GM21526 (cell line): ENCODE data around the gene HDAC3.

Experiments
- ATAC-seq: cut with Tn5 transposase; IDR thresholded peaks from one replicate; pipeline ENCODE4 v1.9.1; 2021; ENCODE audit warnings: moderate library complexity; ENCODE audit not compliant: unreplicated experiment, low FRiP score

Gene HDAC3

DNA sequence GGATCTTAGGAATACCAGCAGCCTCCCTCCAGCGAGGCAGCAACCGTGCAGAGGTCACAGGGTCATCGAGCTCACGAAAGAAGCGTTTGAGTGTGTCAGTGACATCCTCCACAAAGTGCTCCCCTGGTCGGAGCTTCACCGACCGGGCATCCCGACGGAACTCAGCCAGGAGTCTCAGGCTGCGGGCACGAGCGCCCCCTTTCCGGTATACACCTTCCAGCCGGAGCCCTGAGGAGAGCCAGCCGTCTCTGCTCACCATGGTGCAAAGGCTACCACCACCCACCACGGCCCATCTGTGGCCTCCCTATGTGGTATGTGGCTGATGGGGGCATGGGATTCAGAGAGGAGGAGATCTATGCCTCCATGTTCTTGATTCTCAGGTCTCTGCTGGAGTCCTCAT lies 25.4 kb upstream of the HDAC3 start:
- ATAC-seq, result no peak

DNA sequence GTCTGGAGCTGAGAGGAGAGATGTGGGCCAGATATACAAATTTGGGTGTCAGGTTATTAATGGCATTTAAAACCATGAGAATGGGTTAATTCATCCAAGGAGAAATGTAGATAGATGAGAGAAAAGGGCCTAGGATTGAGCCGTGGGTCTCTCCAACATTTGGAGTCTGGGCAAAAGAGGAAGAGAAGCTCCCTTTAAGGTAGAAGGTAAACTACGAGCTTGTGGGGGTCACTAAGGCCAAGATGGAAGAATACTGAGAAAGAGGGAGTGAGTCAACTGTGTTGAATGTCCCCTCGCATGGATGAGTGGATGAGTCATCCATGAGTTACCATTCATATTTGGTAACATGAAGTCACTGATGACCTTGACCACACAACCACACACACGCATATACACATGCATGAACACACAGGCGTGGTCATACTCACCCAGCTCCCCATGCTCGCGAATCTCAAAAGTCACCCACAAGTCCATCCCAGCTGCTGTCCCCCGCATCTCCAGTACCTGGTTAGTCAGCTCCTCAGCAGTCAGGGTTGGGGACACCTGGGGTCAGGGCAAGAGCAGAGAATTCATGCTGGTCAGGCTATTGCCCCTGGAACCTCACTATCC lies 21.4 kb upstream of the HDAC3 start:
- ATAC-seq, result no peak

DNA sequence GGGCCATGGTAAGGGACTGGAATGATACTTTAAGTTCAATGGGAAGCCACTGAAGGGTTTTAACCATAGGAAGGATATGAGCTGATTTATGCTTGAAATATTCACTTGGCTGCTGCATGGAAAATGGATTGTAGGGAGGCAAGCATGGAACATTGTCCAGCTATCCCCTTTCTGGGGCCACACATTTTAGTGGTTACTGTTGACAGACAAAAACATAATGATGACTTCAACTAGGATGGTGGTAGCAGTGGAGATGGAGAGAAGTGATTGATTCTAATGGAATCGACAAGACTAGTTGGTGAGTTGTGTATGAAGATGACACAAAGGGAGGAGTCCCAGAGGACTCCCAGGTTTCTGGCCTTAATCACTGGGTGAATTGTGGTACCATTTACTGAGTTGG lies 20.8 kb upstream of the HDAC3 start:
- no peak for ATAC-seq

DNA sequence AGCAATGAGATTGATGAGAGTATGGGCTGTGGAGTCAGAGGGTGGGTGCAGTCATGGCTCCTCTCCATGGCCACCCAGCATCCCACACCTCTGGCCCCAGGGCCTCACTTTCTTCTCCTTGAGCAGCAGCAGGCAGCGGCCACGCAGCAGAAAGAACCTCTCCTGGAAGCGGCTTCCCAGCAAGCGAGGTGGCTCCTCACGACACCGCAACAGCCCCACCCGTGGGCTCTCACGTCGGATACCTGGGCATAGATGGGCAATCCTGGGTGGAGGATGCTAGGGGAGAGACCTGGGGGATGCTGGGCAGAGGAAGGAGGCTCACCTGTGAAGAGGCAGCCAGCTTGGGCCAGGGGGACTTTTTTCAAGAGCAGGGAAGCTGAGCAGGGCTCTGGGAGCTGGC lies 19.7 kb upstream of the HDAC3 start:
- ATAC-seq, result no peak

DNA sequence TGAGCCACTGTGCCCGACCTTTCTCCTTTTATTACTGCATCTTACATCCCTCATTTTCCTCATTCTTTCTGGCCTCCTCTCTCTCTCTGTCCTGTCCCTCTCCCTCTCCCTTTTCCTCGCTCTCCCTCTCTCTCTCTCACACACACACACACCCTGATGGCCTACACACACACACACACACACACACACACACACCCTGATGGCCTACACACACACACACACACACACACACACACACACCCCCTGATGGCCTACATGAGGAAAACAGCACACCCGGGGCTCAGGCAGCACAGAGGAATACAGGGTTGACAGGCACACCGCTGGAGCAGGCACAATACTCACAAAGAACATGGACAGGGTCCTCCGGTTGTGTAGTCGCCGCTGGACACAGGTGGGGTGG lies 18.4 kb upstream of the HDAC3 start:
- ATAC-seq, result no peak

DNA sequence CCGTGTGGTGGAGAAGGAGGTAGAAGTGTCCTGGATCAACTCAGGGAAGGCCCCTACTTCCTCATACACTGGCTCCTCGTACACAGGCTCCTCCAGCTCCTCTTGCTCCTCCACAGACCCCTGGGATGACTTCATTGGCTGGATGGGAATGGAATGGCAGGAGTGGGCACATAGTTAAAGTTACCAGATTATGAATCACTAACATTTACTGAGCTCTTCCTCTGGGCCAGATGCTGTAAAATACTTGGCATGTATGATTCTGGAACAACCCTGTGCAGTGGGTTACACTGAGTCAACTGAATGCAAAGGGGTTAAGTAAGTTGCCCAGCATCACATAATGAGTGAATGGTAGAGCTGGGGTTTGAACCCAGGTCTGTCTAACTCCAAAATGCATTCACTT lies 17.6 kb upstream of the HDAC3 start:
- ATAC-seq, result no peak

DNA sequence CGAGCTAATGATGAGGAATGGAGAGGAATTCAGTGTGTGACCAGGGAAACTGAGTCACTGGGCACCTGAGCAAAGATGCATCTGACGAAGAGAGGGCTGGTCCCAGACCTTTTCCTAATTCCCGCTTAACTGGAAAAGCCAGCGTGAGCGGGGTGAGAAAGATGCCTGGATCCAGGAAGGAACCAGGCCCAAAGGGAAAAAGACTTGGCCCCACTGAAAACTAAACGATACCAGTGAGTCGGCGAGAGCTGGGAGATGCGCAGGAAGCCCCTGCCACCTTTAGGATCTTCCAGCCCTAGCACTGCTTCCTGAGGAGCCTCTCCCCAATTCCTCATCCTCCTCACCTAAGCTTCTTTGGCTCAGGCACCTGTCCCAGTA lies 15.1 kb upstream of the HDAC3 start:
- ATAC-seq, result no peak

DNA sequence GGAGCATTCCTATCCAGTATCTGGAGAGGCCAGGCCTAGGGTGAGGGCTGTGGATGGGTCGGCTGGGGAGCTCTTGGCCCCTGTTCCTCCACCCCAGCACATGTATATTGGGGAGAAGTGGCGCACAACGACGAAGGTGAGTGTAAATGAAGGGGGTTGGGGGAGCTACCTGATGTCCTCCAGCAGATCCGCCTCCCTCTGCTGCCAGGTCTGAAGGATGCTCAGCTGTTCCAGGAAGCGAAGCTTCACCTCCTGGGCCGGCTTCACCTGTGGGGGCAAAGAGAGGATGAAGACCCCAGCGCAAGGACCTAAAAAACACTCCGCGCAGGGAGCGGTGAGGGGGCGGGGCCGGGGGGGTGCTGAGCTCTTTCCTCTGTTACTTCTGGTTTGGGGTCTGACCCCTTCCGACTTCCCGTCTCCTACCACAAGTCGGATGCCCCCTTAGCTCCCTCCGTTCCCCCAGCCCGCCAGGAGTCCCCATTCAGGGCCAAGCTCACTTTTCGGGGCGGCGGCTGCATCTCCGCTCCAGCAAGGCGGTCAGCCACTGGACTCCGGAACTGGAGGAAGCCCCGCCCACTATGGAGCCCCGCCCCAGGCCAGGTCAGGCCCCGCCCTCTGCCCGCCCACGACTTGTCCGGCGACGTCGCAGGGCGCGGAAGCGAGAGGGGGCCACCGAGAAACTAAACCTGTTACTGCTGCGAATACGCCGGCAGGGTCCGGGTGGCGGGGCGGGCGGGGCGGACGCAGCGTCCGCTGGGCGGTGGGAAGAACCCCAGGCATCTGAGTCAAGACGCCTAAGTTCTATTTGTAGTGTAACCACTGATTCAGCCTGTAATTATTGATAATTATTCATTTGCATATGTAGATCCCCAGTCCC lies 14.4 kb upstream of the HDAC3 start, which contains the start of gene FCHSD1:
Gene FCHSD1 (minus strand): TSS at position 568 of the 877 bp plus-strand sequence. CDS start 50 bp downstream, at position 518.
- ATAC-seq, result peak; percentile 91

DNA sequence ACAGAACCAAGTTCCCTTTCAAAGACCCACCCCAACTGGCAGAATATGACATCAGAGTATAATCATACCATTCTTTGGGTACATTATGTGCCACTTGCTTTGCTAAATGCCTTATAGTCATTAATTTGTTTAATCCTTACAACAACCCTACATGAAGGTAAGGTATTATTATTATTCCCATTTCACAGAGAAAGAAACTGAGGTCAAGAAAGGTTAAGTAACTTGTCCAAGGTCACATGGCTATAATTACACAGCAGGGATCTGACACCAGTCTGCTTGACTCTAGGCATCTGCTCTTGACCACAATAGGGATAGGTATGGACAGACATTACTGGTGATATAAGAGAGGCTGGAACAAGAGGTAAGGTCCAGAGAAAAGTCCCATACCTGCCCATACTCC lies 13.3 kb upstream of the HDAC3 start:
- no peak for ATAC-seq

DNA sequence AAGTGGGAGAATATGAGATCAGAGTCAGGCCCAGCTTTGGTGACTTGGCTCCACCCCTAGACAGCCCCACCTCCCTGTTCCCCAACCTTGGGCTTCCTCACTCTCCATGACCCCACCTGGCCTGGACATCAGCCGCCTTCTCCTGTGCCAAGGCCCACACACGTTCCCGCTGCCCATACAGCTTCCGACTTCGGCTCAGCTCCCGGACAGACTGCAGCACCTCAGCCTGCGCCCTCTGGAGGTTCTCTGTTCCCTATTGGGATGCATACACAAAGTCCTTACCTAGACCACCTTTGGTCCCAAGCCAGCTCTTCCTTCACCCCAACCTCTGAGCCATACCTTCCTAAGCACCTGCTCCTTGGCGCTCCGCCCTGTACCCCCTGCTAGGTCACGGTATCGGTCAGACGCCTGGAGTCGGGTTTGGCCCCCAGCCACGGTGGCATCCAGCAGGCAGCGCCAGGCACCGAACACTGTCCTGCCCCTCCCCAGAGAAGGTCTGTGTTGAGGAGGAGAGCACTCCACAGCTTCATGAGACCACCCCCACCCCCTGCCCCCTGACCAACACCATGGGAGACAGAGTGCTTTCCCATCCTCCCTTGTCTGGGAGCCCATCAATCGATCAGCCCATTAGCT lies 12.5 kb upstream of the HDAC3 start:
- ATAC-seq, result no peak

DNA sequence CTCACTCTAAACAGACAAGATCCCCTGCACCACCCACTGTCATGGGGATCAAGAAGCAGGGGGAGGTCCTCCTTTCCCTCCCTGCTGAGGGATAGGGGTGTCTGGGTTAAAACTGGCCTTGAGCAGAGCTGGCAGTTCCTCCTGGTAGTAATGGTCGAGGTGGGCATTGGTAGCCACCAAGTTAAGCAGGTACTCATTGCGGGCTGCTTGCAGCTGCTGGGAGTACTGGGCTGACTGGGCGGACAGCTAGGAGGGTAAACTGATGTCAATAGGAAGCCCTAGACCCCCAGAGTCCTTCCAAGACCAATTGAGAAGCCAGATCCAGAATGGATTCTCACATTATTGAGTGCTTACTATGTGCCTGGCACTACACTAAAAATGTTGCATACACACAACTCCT lies 11.2 kb upstream of the HDAC3 start:
- no peak for ATAC-seq

DNA sequence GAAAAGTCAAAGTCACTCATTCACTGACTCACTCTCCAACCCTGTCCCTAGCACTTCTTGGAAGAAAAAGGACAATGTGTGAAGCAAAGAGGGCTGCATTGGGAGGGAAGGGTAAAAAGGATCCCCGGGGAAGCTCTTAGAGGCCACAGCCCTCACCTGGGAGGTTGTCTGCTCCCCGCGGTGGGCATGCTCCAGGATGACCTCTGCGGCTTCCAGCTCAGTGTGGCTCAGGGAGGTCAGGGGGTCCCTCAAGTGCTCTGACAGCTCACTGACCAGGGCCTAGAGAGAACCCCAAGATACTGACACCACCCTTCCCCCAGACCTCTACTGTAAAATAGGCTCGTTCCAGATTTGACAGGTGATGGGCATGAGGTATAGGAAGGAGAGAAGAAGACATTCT lies 10.6 kb upstream of the HDAC3 start:
- ATAC-seq, result no peak

DNA sequence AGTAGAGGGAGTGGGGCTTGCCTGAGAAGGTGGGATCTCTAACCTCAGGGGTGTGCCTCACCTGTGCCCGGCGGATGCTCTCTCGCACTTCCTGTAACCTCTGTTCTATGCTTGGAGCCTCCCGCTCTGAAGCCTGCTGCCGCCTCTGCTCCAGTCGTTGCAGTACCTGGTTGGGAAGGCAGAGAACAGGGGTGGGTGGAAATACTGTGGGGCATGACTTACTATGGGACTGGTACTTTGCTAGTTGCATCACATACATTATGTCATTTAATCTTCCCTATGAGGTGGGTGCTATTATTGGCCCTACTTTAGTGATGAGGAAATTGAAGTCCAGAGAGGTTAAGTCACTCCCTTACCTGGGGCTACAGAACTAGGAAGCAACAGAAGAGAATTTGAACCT lies 9.4 kb upstream of the HDAC3 start:
- ATAC-seq, result no peak

DNA sequence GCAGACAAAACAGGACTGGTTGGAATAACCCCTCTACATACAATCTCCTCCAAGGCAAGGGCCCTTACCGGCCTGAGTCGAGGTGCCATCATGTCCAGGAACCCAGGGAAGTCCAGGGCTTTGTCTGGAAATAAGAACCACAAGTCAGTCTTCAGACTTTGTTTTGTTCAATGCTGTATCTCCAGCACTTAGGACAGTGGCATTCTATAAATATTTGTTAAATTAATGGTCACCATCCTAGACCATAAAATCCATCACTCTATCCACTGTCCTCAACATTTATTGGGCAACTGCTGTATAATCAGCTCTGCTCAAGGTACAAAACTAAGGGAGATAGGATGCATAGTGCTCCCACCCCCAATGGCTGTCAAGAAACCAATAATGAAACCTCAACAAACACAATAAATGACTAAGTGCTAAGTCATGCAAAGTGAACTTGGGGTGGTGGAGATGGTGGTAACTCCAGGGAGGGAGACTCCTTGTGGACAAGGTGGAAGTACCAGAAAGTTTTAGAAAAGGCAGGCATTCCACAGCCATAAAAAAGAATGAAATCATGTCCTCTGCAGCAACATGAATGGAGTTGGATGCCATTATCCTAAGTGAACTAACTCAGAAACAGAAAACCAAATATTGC lies 5.1 kb upstream of the HDAC3 start:
- ATAC-seq, result peak; percentile 32

DNA sequence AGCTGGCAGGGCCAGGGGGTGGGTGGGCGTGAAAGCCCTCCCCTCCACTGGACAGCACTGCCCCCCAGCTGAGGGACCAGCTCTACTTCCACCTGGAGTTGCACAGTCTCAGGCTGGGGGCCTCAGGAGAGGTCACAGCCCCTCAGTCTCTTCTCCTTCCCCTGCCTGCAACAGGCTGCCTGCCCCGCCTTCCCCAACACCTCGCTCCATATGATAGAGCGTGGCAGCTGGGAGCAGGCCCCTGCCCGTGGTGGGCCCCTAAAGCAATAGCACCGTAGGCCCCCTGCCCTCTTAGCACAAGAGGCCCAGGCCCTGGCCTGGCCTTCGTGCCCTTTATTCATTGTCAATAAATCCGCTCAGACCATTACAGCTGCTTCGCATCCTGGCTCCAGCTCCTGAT lies 4.0 kb upstream of the HDAC3 start:
- ATAC-seq, result no peak

DNA sequence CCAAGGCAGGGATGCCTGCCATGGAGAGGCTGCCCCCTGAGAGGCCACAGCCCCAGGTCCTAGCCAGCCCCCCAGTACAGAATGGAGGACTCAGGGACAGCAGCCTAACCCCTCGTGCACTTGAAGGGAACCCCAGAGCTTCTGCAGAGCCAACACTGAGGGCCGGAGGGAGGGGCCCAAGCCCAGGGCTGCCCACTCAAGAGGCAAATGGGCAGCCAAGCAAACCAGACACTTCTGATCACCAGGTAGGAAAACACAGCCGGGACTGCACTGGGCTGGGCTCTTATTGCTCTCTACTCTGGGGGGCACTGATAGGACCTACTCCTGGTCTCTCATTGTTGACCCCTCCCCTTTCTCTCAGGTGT lies 3.4 kb upstream of the HDAC3 start:
- no peak for ATAC-seq

DNA sequence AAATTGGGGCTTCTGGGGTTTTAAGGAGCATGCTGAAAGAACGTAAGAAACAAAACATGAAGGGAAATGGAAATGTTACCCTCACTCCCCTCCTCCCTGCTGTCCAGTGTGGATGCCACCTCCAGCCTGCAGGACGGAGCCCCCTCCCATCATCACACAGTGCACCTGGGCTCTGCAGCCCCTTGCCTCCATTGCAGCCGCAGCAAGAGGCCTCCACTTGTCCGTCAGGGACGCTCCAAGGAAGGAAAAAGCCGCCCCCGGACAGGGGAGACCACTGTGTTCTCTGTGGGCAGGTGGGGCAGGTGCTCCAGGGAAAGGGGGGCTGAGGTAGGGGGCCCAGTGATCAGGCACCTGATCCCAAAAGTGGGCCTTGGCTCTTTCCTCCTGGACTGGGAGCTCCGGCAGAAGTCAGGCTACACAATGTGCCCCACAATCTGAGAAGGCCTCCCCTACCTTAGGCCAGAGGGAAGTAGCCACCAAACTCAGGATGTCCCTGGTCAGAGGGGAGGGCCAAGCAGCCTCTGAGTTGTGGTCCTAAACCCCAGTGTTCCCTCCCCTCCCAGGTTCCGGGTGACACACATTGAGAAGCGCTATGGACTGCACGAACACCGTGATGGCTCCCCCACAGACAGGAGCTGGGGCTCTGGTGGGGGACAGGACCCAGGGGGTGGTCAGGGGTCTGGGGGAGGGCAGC lies 2.9 kb upstream of the HDAC3 start:
- ATAC-seq, result no peak

DNA sequence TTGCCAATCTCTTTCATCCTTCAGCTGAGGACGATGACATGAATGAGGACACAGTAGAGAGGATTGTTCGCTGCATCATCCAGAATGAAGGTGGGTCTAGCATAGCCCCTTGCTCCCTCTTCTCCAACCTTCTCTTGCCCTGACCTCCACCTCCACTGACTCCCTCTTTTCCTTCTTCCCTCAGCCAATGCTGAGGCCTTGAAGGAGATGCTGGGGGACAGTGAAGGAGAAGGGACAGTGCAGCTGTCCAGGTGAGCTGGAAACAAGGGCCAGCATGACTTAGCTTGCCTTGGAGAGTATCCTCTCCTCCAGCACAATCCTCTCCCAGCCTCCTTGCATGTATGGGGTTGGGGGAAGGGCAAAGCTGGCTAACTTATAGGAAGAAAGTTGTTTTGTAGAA lies 2.1 kb upstream of the HDAC3 start:
- no peak for ATAC-seq

DNA sequence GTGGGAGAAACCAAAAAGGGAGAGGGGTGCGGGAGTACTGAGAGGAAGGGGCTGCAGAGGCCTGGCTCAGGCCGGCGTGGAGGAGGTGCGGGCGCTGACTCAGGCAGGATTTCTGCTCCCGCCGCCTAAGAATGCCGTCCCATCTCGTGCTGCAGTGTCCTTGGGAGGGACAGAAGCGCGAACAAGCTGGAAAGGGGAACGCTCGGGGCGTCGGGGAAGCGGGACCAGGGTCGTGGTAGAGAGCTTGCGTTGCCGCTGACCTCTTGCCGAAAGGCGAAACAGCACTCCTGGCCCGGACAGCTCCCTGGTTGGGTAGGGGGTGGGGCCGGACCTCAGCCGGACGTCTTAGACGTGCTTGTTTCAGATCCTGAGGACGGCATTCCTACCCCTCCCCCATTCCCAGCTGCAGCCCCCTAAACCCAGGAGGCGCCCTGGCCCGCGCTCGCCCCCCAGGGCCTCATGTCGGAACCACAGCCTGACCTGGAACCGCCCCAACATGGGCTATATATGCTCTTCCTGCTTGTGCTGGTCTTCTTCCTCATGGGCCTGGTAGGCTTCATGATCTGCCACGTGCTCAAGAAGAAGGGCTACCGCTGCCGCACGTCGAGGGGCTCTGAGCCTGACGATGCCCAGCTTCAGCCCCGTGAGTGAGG lies 1.2 kb upstream of the HDAC3 start:
- no peak for ATAC-seq

DNA sequence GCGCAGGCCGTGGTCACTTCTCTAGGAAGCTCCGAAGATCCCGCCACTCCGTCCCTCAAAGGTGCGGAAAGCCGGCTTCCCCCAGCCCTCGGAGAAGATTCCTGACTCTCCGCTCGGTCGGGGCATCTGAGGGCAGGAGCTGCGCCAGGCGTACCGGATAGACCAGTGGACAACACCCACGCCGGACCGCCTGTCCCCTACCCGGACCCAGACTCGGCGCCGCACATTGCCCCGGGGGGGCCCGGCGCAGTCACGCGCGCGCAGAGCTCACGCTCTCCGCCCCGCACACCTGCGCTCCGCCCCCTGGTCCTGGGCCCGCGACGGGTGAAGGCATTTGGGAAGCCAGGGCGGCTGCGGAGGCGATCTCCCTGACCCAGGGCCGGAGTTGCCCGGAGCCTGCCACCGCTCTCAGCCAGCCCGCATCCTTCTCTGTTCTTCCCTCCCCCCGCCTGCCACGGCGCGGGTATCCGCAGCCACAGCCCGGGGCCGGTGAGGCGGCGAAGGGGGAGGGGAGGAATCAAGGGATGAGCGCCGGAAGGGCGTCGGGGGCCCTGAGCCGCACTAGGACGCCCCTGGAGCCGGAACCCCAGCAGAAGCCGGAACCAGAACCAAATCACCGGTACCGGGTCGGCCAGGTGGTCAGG lies 596 bp upstream of the HDAC3 start:
- ATAC-seq, result peak; percentile 18
